Psoas muscle (tissue), 8 donors: ENCODE data around the gene DNAH8. TPM values are rescaled to one million over a fixed set of nuclear protein-coding genes. Genes with fewer than 3 reads are reported as not detected.

ENCODE experiments used
- ATAC-seq, 4 donors: fragments of 200-7000 bp; cut with Tn5 transposase; one replicate each; pipeline ENCODE4 v1.9.1; 2020; ENCODE audit warnings: moderate library complexity in 3 of 4, mild to moderate bottlenecking in 2 of 4
- DNase-seq, 2 donors: peaks; one replicate each; pipeline ENCODE4 v3.0.0-alpha.2; 2020
- H3K27ac ChIP-seq: fragments of 200-600 bp; one replicate; pipeline ENCODE4 v1.8.0; 2022
- H3K27me3 ChIP-seq, 3 donors: fragments of 200-600 bp in 1 of 3; one replicate each; pipeline versions ENCODE4 v1.6.1 to v1.8.0; 2013 to 2022; ENCODE audit warnings: low read length in 2 of 3, mild to moderate bottlenecking in 2 of 3, moderate library complexity in 1 of 3; ENCODE audit not compliant: insufficient read depth in 3 of 3
- H3K36me3 ChIP-seq, 2 donors: fragments of 200-600 bp in 1 of 2; one replicate each; pipeline versions ENCODE4 v1.6.1 to v1.8.0; 2013 to 2022; ENCODE audit warnings: low read depth in 1 of 2, mild to moderate bottlenecking in 1 of 2, moderate library complexity in 1 of 2; ENCODE audit not compliant: insufficient read depth in 1 of 2
- H3K4me1 ChIP-seq: fragments of 200-600 bp; one replicate; pipeline ENCODE4 v1.8.0; 2022
- H3K4me3 ChIP-seq: fragments of 200-600 bp; one replicate; pipeline ENCODE4 v1.8.0; 2022; ENCODE audit warnings: mild to moderate bottlenecking
- H3K9me3 ChIP-seq: fragments of 200-600 bp; one replicate; pipeline ENCODE4 v1.8.0; 2022
- WGBS, 3 donors: extraction: QIAGEN DNeasy Blood & Tissue Kit; methylation state at CpG; one replicate each; pipeline versions ENCODE4 v1.1.6 to v1.1.7; 2013; 5-methylcytosine and 5-hydroxymethylcytosine counted together
- intact Hi-C, 2 donors: fragments of 100-400 bp; cut with DNase I; formaldehyde crosslinking; loops; one replicate each; pipeline versions ENCODE4 v1.11.0 to v1.14.2; 2022
- polyA plus RNA-seq, 3 donors: library from polyadenylated mRNA; stranded (reverse); fragments of 200-250 nt; gene quantifications; one replicate each; pipeline ENCODE4 v1.2.3, GENCODE V29; 2013
- total RNA-seq, 4 donors: library from RNA; stranded (reverse); fragmentation: NEBNext Ultra II Directional in 2 of 4; extraction: Animal tissue kit (Norgen Biotek cat#: 25700) in 2 of 4; gene quantifications; one replicate each; pipeline versions ENCODE4 v1.2.1 to v1.2.4, GENCODE V29; 2021 to 2023
- TF ChIP-seq, protein P1 (sequence below): fragments of 200-600 bp; IDR thresholded peaks from one replicate; pipeline ENCODE4 v1.8.0; 2022; ENCODE audit warnings: antibody characterized with exemption
- donor health status: healthy with polysubstance abuse.
- donor health status: DM: no; HTN: no; CAD: no; lungs with moderate emphysema.
- donor health status: Bipolar disorder and iron deficiency.
- donor health status: healthy.
- donor health status: DM: yes; HTN: yes; CAD: no.
- donor health status: DM: no; HTN: no; CAD: no.
- donor health status: DM: no; HTN: no; CAD: no.
- donor health status: DM: yes; HTN: yes; CAD: no.

The DNAH8 gene
- total and polyA plus RNA-seq, 7 donors: 0.02 TPM; not detected in 6

DNA sequence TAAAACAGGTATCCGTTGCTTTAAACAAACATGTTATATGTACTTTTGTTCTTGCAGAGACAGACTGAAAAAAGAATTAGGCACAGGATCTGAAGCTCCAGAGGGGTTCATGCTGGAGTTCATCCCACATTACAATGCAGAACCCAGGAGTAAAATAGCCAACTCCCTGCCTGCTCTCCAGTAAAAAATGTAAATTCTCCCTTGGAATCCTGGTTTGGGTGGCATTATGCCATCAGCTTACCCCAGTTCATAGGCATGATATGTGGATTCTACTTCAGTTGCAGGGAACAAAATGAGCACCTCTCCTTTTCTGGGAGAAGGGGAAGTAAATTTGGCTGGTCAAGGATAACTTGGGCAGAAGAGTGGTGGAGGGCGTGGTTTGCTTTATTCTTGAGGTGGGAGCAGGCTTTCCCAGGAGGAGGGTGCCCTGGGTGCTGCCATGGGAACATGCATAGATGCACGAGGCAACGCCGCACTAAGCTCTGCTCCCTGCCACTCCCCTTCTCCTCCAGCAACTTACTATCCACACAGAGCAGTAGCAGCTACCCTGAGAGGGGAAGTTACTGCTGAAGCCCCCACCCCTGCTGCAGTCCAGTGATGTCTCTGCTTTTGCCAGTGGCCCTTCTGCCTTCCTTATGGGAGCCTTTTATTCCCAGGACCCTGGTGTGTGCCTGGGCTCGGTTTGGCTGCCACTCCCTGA lies 261.8 kb downstream of the DNAH8 start:
- intact Hi-C loops: loop anchor here (10.0 kb wide), 2 partner anchors 188 to 328 kb away; no protein-coding TSS in a partner anchor

DNA sequence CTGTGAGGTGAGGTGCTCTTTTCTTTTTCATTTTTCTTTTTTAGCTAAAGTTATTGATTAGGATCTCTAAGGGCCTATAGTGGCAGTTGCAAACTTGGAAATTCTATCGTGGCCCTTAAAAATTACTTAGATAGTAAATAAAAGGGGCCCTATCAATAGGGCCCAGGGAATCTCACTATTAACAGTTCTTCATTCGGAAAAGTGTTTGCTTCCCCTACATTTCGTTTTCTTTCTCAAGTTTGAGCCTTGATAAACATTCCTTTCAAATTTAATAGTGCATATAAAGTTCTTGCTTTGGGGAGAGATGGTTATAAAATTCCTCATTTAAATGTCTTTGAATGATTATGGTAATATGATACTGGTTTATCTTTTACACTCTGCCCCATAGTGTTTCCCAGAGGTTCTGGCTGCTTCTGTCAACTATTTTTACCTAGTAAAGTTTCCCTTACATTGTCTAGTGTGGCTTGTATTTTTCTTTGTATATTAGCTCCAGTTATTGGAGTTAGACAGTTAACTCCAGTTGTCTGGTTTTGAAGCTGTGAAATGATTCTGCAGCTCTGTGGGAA lies 263.1 kb downstream of the DNAH8 start:
- no peaks in the 10 kb centered on the region for H3K36me3 ChIP-seq
- no peak overlapping the region for H3K27ac ChIP-seq
- TF ChIP-seq, protein P1, sequence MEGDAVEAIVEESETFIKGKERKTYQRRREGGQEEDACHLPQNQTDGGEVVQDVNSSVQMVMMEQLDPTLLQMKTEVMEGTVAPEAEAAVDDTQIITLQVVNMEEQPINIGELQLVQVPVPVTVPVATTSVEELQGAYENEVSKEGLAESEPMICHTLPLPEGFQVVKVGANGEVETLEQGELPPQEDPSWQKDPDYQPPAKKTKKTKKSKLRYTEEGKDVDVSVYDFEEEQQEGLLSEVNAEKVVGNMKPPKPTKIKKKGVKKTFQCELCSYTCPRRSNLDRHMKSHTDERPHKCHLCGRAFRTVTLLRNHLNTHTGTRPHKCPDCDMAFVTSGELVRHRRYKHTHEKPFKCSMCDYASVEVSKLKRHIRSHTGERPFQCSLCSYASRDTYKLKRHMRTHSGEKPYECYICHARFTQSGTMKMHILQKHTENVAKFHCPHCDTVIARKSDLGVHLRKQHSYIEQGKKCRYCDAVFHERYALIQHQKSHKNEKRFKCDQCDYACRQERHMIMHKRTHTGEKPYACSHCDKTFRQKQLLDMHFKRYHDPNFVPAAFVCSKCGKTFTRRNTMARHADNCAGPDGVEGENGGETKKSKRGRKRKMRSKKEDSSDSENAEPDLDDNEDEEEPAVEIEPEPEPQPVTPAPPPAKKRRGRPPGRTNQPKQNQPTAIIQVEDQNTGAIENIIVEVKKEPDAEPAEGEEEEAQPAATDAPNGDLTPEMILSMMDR: no peak
- H3K9me3 ChIP-seq: no peaks in the 10 kb centered on the region
- H3K4me3 ChIP-seq: no peak overlapping the region
- ATAC-seq: no peak
- 75 to 80% (median 80%) methylated on average over 3 of the region's 3 CpGs for WGBS, 3 donors
- intact Hi-C loops: loop anchor here (10.0 kb wide), 2 partner anchors 187 to 327 kb away; no protein-coding TSS in a partner anchor
- H3K4me1 ChIP-seq: no peaks in the 10 kb centered on the region
- no peak for DNase-seq
- H3K27me3 ChIP-seq: peaks cover 0 to 12% (median 2%) of the 10 kb centered on the region in 3 donors

More for the DNA sequence above, 261.8 kb downstream of the DNAH8 start:
- H3K4me3 ChIP-seq: no peak overlapping the region
- WGBS, 3 donors: 55 to 67% (median 60%) methylated on average over 6 of the region's 6 CpGs
- TF ChIP-seq, protein P1: no peak
- H3K27ac ChIP-seq: no peak overlapping the region
- H3K27me3 ChIP-seq: peaks cover 0 to 12% (median 2%) of the 10 kb centered on the region in 3 donors
- no peak for DNase-seq
- no peaks in the 10 kb centered on the region for H3K4me1 ChIP-seq
- ATAC-seq: no peak
- H3K36me3 ChIP-seq: no peaks in the 10 kb centered on the region
- no peaks in the 10 kb centered on the region for H3K9me3 ChIP-seq

DNA sequence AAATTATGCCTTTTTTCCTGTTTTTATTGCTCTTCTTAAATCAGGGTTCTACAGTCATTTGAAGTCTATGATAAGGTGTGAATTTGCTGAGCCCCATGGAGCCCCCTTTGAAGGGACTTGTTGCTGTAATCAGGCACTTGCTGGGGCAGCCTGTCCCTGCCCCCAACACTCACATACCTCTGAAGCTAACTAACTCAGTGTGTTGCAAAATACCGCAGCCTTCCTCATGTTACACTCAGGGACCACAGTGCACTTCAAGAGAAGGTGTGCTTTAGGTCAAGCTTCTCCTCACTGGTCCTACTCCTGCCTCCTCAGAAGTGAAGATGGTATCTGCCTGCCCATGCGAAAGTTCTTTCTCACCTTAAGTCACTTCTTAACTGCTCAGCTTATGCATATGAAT lies 267.4 kb downstream of the DNAH8 start:
- ATAC-seq: peak in 1 of 4 donors; percentile 37
- Histone ChIP-seq H3K4me1 (no peaks in the 10 kb centered on the region), H3K4me3 (no peak overlapping the region), H3K27ac (no peak overlapping the region), H3K27me3 (peaks cover 0 to 23% (median 2%) of the 10 kb centered on the region in 3 donors), H3K9me3 (no peaks in the 10 kb centered on the region), H3K36me3 (no peaks in the 10 kb centered on the region)
- WGBS, 3 donors: 45 to 53% (median 46%) methylated on average over 2 of the region's 2 CpGs
- DNase-seq: no peak
- TF ChIP-seq, protein P1: no peak
- intact Hi-C loops: no loop called here

DNA sequence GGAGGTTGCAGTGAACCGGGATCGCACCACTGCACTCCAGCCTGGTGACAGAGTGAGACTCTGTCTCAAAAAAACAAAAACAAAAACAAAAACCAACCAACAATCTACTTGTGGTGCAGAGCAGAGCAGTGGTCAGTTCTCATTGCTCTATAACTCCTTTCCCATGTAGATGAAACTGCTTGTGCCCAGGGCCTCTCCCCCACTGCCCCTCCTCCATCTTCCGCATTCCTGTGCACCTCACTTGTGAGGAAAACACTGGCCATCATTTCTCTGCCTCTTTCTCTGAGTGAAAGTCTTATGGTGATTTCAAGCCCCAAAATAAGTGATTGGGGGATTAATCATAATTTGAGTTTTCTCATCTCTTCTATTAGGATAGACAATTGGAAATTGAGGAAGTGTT lies 269.6 kb downstream of the DNAH8 start:
- intact Hi-C loops: no loop called here
- H3K27ac ChIP-seq: no peak overlapping the region
- no peaks in the 10 kb centered on the region for H3K9me3 ChIP-seq
- H3K27me3 ChIP-seq: peaks cover 3 to 33% (median 4%) of the 10 kb centered on the region in 3 donors
- no peak overlapping the region for H3K4me3 ChIP-seq
- WGBS, 3 donors: 81 to 91% (median 86%) methylated on average over 3 of the region's 3 CpGs
- H3K36me3 ChIP-seq: no peaks in the 10 kb centered on the region
- TF ChIP-seq, protein P1: no peak
- no peak for ATAC-seq
- DNase-seq: no peak
- no peaks in the 10 kb centered on the region for H3K4me1 ChIP-seq
